ENCODE results near the gene CCDC154. TPM values are rescaled to one million over a fixed set of nuclear protein-coding genes. Genes with fewer than 3 reads are reported as not detected.

CCDC154 gene
- total and polyA plus RNA-seq, 10 of the 15 experiments (the other 5 are each of a cell fraction or from before 2014, with no cell fraction given): 0.06 to 0.26 (median 0.25) TPM; not detected in 7

- ChIA-PET POLR2A (interaction anchor here (0.5 kb wide), 1 partner anchor 12 kb away, joined by 3 read pairs; no protein-coding TSS in a partner anchor), RAD21 (ENCODE audit: unreplicated experiment) (no interaction called here), CTCF (no interaction called here), SMC1A (ENCODE audit: uncharacterized antibody, unreplicated experiment) (no interaction called here)
- no peak overlapping the region for H3K27ac ChIP-seq (ENCODE audit: control insufficient read depth, insufficient read depth)
- H3K4me1 ChIP-seq (ENCODE audit: control insufficient read depth, insufficient read depth, low read length): peaks cover 16% of the 10 kb centered on the region
- H3K79me2 ChIP-seq (ENCODE audit: control insufficient read depth, insufficient read depth, low read length): peaks cover 42% of the 10 kb centered on the region
- no peak overlapping the region for H2AFZ ChIP-seq (ENCODE audit: control insufficient read depth, low read depth, low read length)
- no peak overlapping the region for H3K4me3 ChIP-seq
- in situ Hi-C loops (cut with MboI): no loop called here
- H3K27me3 ChIP-seq (replicated peaks in 1 of 2; ENCODE audit: control insufficient read depth in 2 of 2, insufficient read depth in 2 of 2, low read length in 1 of 2): no peaks in the 10 kb centered on the region
- WGBS (ENCODE audit: insufficient coverage, insufficient replicate concordance, low lambda C conversion rate, missing lambda C conversion rate): 93% methylated on average over 22 of the region's 22 CpGs
- H3K36me3 ChIP-seq (ENCODE audit: control insufficient read depth in 2 of 2, insufficient read depth in 2 of 2, low read length in 1 of 2): no peaks in the 10 kb centered on the region
- ATAC-seq: no peak
- no TSS peak for BruUV-seq (replicated peaks)
- no peak for DNase-seq (ENCODE audit: low read depth, low spot score)
- no peak for FAIRE-seq
- H3K4me2 ChIP-seq (ENCODE audit: control insufficient read depth, insufficient read depth): no peak overlapping the region
- no peaks in the 10 kb centered on the region for H3K9me3 ChIP-seq (replicated peaks; ENCODE audit: control insufficient read depth, insufficient read depth, low read length)
- intact Hi-C loops (cut with micrococcal nuclease; ENCODE audit: unreplicated experiment): no loop called here
- H4K20me1 ChIP-seq (ENCODE audit: control insufficient read depth, insufficient read depth): no peaks in the 10 kb centered on the region
- TF ChIP-seq ZBED1 (IDR thresholded peaks at IDR 0.05; ENCODE audit: borderline replicate concordance) (no peak), EED (IDR thresholded peaks at IDR 0.05; ENCODE audit: low read depth) (no peak), SREBF1 (IDR thresholded peaks at IDR 0.05; ENCODE audit: low read length) (no peak), PBX3 (IDR thresholded peaks at IDR 0.05; ENCODE audit: insufficient replicate concordance, low read depth, low read length) (no peak), USF1 (IDR thresholded peaks at IDR 0.05; ENCODE audit: borderline replicate concordance, extremely low read length, insufficient read depth, low read depth, low read length) (no peak), YBX1 (IDR thresholded peaks at IDR 0.05) (no peak), CHD1 (IDR thresholded peaks at IDR 0.05; ENCODE audit: low read depth, low read length) (no peak)
- H3K9ac ChIP-seq (ENCODE audit: control insufficient read depth, insufficient read depth, low read length): no peak overlapping the region
Observed at GRCh38 chr16:1468426-1468810, 24.1 kb upstream of the CCDC154 start.

Data from GM12878 (cell line).